HG02870 (cell line): ENCODE results near the gene IL3RA.

Source experiments
- ATAC-seq: cut with Tn5 transposase; IDR thresholded peaks from one replicate; pipeline ENCODE4 v1.9.1; 2021; ENCODE audit warnings: mild to moderate bottlenecking, moderate library complexity; ENCODE audit not compliant: unreplicated experiment

The IL3RA gene

GRCh38 chrX:1380672-1381233, 44.2 kb downstream of the IL3RA start:
- ATAC-seq, result no peak

GRCh38 chrX:1384658-1385252, 48.2 kb downstream of the IL3RA start:
- ATAC-seq, result no peak

- ATAC-seq, result no peak
These were observed 49.0 kb downstream of the IL3RA start for GRCh38 chrX:1385253-1386223.

- ATAC-seq, result no peak
These were observed 49.9 kb downstream of the IL3RA start for GRCh38 chrX:1386338-1387127.

- no peak for ATAC-seq
These were observed 50.7 kb downstream of the IL3RA start for GRCh38 chrX:1387141-1387776.

- no peak for ATAC-seq
These were observed 52.1 kb downstream of the IL3RA start for GRCh38 chrX:1388651-1389050.

GRCh38 chrX:1389181-1389992, 52.8 kb downstream of the IL3RA start:
- ATAC-seq, result no peak

GRCh38 chrX:1389993-1390285, 53.4 kb downstream of the IL3RA start:
- no peak for ATAC-seq

- no peak for ATAC-seq
These were observed 54.2 kb downstream of the IL3RA start for GRCh38 chrX:1390621-1391369.

- ATAC-seq, result peak; percentile 32
These were observed 54.8 kb downstream of the IL3RA start for GRCh38 chrX:1391370-1391706.

- peak; percentile 93 for ATAC-seq
These were observed 55.3 kb downstream of the IL3RA start, which contains the start of gene SLC25A6 for GRCh38 chrX:1391707-1392375. SLC25A6 (minus strand) TSS chrX:1392113; CDS start chrX:1392009, 104 bp downstream.

GRCh38 chrX:1392376-1393068, 55.9 kb downstream of the IL3RA start:
- peak; percentile 17 for ATAC-seq

- no peak for ATAC-seq
These were observed 57.5 kb downstream of the IL3RA start for GRCh38 chrX:1393871-1394615.

GRCh38 chrX:1394731-1395501, 58.3 kb downstream of the IL3RA start:
- no peak for ATAC-seq

GRCh38 chrX:1395646-1396216, 59.1 kb downstream of the IL3RA start:
- ATAC-seq, result no peak

- no peak for ATAC-seq
These were observed 60.4 kb downstream of the IL3RA start for GRCh38 chrX:1397001-1397400.
